Thymus (tissue), 11 donors: ENCODE data around the gene CYP4F3. TPM values are rescaled to one million over a fixed set of nuclear protein-coding genes. Genes with fewer than 3 reads are reported as not detected.
"Not testable (repeated sequence)": the region's sequence is repeated elsewhere in the genome, so short reads cannot be mapped to it uniquely, and the experiment has no call there.

Experiments
- DNase-seq, 9 donors: peaks; one replicate each; pipeline ENCODE4 v3.0.0-alpha.2; 2013; ENCODE audit warnings: low spot score in 9 of 9, low read depth in 6 of 9, missing footprints in 1 of 9
- H3K27ac ChIP-seq, 2 donors: one replicate each; pipeline ENCODE4 v1.5.1; 2013; ENCODE audit warnings: control low read depth in 1 of 2, low read depth in 1 of 2, low read length in 1 of 2, mild to moderate bottlenecking in 1 of 2, moderate library complexity in 1 of 2
- H3K27me3 ChIP-seq, 2 donors: one replicate each; pipeline ENCODE4 v1.5.1; 2013; ENCODE audit warnings: low read length in 1 of 2; ENCODE audit not compliant: control insufficient read depth in 2 of 2, insufficient read depth in 1 of 2
- H3K36me3 ChIP-seq, 2 donors: one replicate each; pipeline ENCODE4 v1.5.1; 2013; ENCODE audit warnings: low read length in 1 of 2, mild to moderate bottlenecking in 1 of 2, moderate library complexity in 1 of 2; ENCODE audit not compliant: control insufficient read depth in 2 of 2, insufficient read depth in 2 of 2
- H3K4me1 ChIP-seq, 2 donors: one replicate each; pipeline ENCODE4 v1.5.1; 2013; ENCODE audit warnings: low read length in 2 of 2; ENCODE audit not compliant: control insufficient read depth in 2 of 2, insufficient read depth in 2 of 2
- H3K4me3 ChIP-seq, 2 donors: one replicate each; pipeline ENCODE4 v1.5.1; 2013; ENCODE audit warnings: low read length in 2 of 2, control low read depth in 1 of 2, mild to moderate bottlenecking in 1 of 2
- H3K9me3 ChIP-seq, 2 donors: one replicate each; pipeline ENCODE4 v1.5.1; 2013; ENCODE audit warnings: low read length in 1 of 2, mild to moderate bottlenecking in 1 of 2; ENCODE audit not compliant: control insufficient read depth in 2 of 2, insufficient read depth in 1 of 2
- WGBS: extraction: QIAGEN DNeasy Blood & Tissue Kit; methylation state at CpG from one replicate; pipeline ENCODE4 v1.1.7; 2013; 5-methylcytosine and 5-hydroxymethylcytosine counted together
- polyA plus RNA-seq: library from polyadenylated mRNA; stranded (reverse); fragments of 200-250 nt; gene quantifications from one replicate; pipeline ENCODE4 v1.2.3, GENCODE V29; 2013
- total RNA-seq: library from RNA; stranded (reverse); fragments of 120-200 nt; gene quantifications from one replicate; pipeline ENCODE4 v1.2.4, GENCODE V29; 2013
- donor health status: healthy.

The CYP4F3 gene
- total and polyA plus RNA-seq, 2 donors, result 0.24 to 2.1 TPM

DNA sequence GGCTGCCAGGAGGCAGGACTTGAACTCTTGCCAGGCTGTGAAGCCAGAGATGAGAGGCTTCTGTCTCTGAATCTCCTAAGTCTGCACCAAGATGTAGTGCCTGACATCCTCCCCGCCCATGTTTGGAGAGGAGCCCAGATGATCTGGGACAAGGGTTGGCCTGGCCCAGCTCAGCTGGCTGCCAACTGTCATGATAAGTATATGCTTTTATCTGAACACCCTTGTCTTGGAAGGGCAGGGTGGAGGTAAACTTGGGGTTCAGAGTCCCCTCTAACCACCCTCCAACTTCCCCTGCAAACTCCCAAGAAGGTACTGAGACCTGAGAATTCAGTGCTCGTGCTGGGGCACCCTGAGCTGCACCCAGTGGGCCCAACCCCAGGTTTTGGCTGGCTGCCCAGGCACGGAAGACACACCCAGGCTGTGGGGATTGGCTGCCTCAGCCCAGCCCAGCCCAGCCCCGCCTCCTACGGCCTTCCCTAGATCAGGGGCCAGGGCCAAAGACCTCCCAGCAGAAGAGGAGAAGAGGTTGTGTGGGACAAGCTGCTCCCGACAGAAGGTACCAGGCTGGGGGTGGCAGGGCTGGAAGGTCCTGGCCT lies 32.0 kb downstream of the CYP4F3 start, which contains the start of gene CYP4F12:
TSS of gene CYP4F12 (plus strand) at position 508 of the 596 bp plus-strand sequence. CDS start 443 bp downstream, outside the sequence.
- no peaks in the 10 kb centered on the region for H3K4me1 ChIP-seq
- no peak for DNase-seq
- H3K27me3 ChIP-seq, result no peaks in the 10 kb centered on the region
- H3K27ac ChIP-seq, result peak within 1 kb of the TSS in 1 of 2 donors; percentile 42
- no peaks in the 10 kb centered on the region for H3K36me3 ChIP-seq
- H3K9me3 ChIP-seq, result no peaks in the 10 kb centered on the region
- 69% methylated on average over 6 of the region's 6 CpGs for WGBS
- no peak within 1 kb of the TSS for H3K4me3 ChIP-seq

DNA sequence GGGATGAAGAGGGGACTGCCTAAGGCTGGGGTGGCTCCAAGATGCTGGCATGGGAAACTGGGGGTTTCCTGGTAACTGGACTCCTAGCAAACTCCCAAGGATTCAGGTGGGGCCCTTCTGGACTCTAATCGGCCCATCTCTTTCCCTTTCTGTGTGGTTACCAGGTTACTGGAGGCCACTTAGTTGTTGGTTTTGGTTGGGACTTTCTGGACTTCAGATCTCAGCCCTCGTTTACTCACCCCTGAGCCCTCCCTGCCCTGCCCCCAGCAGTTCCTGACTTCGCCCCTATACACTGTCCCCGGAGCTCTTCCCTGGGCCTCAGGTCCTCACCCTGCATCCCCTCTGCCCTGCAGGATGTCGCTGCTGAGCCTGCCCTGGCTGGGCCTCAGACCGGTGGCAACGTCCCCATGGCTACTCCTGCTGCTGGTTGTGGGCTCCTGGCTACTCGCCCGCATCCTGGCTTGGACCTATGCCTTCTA lies 32.5 kb downstream of the CYP4F3 start:
- Histone ChIP-seq H3K4me1 (no peaks in the 10 kb centered on the region), H3K9me3 (no peaks in the 10 kb centered on the region), H3K27me3 (no peaks in the 10 kb centered on the region), H3K27ac (no peak overlapping the region), H3K4me3 (no peak overlapping the region), H3K36me3 (no peaks in the 10 kb centered on the region)
- WGBS, result 41% methylated on average over 9 of the region's 9 CpGs
- DNase-seq, result peak in 1 of 9 donors; percentile 0

GRCh38 chr19:15675560-15675959 lies 34.9 kb downstream of the CYP4F3 start:
- Histone ChIP-seq H3K36me3 (no peaks in the 10 kb centered on the region), H3K9me3 (no peaks in the 10 kb centered on the region), H3K4me1 (no peaks in the 10 kb centered on the region), H3K4me3 (no peak overlapping the region), H3K27ac (no peak overlapping the region), H3K27me3 (no peaks in the 10 kb centered on the region)
- no peak for DNase-seq
- WGBS, result 75% methylated on average over 3 of the region's 3 CpGs

GRCh38 chr19:15679089-15679488 lies 38.4 kb downstream of the CYP4F3 start:
- Histone ChIP-seq H3K27ac (no peak overlapping the region), H3K27me3 (no peaks in the 10 kb centered on the region), H3K4me1 (no peaks in the 10 kb centered on the region), H3K4me3 (no peak overlapping the region), H3K36me3 (no peaks in the 10 kb centered on the region), H3K9me3 (no peaks in the 10 kb centered on the region)
- DNase-seq, result no peak
- WGBS, result 21% methylated on average over 4 of the region's 4 CpGs

- 60% methylated on average over 4 of the region's 4 CpGs for WGBS
- H3K9me3 ChIP-seq, H3K4me3 ChIP-seq, H3K27me3 ChIP-seq, H3K4me1 ChIP-seq, H3K36me3 ChIP-seq, H3K27ac ChIP-seq, DNase-seq: not testable (repeated sequence)
These were observed 39.2 kb downstream of the CYP4F3 start for GRCh38 chr19:15679865-15680264.

- Histone ChIP-seq H3K36me3 (no peaks in the 10 kb centered on the region), H3K4me1 (no peaks in the 10 kb centered on the region), H3K27ac (no peak overlapping the region), H3K4me3 (no peak overlapping the region), H3K9me3 (no peaks in the 10 kb centered on the region), H3K27me3 (no peaks in the 10 kb centered on the region)
- DNase-seq, result no peak
- 65% methylated on average over 8 of the region's 8 CpGs for WGBS
These were observed 40.0 kb downstream of the CYP4F3 start for GRCh38 chr19:15680478-15681322.

- WGBS, result 85% methylated on average over 10 of the region's 10 CpGs
- Histone ChIP-seq H3K36me3 (no peaks in the 10 kb centered on the region), H3K9me3 (peaks cover 0 to 4% of the 10 kb centered on the region in 2 donors), H3K27ac (no peak overlapping the region), H3K27me3 (no peaks in the 10 kb centered on the region), H3K4me3 (no peak overlapping the region), H3K4me1 (no peaks in the 10 kb centered on the region)
- no peak for DNase-seq
These were observed 42.7 kb downstream of the CYP4F3 start for GRCh38 chr19:15683411-15683810.

DNA sequence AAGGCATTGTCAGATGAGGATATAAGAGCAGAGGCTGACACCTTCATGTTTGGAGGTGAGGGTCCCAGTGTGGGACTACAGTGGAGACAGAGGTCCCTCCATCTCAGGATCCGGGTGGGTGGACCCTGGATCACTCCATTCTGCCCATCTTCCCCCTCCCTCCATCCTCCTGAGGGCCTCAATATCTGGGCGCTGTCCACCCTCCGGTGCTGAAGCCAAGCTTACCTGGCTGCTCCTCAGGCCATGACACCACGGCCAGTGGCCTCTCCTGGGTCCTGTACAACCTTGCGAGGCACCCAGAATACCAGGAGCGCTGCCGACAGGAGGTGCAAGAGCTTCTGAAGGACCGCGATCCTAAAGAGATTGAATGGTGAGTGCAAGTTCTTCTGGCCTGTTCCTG lies 44.1 kb downstream of the CYP4F3 start:
- no peak overlapping the region for H3K27ac ChIP-seq
- no peak for DNase-seq

GRCh38 chr19:15696654-15697194 lies 56.0 kb downstream of the CYP4F3 start:
- Histone ChIP-seq H3K27me3 (no peaks in the 10 kb centered on the region), H3K4me3 (no peak overlapping the region), H3K9me3 (no peaks in the 10 kb centered on the region), H3K4me1 (no peaks in the 10 kb centered on the region), H3K27ac (no peak overlapping the region), H3K36me3 (no peaks in the 10 kb centered on the region)
- no peak for DNase-seq
- 75% methylated on average over 19 of the region's 19 CpGs for WGBS

More for the DNA sequence above, 44.1 kb downstream of the CYP4F3 start:
- Histone ChIP-seq H3K4me1 (no peaks in the 10 kb centered on the region), H3K27me3 (no peaks in the 10 kb centered on the region), H3K4me3 (no peak overlapping the region), H3K36me3 (no peaks in the 10 kb centered on the region), H3K9me3 (peaks cover 0 to 4% of the 10 kb centered on the region in 2 donors)
- 39% methylated on average over 9 of the region's 9 CpGs for WGBS
